HT-29 (cell line): Measurements from ENCODE around the gene ZC3H12C. TPM values are rescaled to one million over a fixed set of nuclear protein-coding genes. Genes with fewer than 3 reads are reported as not detected.
A peak's percentile ranks its signal among the peaks of the same experiment; 100 is the strongest.
"Not testable (repeated sequence)": the region's sequence is repeated elsewhere in the genome, so short reads cannot be mapped to it uniquely, and the experiment has no call there.

Experiments used
- DNase-seq: peaks from one replicate; pipeline ENCODE4 v3.0.0-alpha.2; 2015; ENCODE audit warnings: low spot score
- total RNA-seq: library from RNA; depleted of rRNA; stranded (reverse); fragments of >200 nt; shearing (Covaris generic); gene quantifications from 2 replicates; pipeline ENCODE4 v1.2.3, GENCODE V29; 2014; rRNA removed

Gene ZC3H12C
- total RNA-seq: 0.43 and 0.55 TPM in 2 replicates

DNA sequence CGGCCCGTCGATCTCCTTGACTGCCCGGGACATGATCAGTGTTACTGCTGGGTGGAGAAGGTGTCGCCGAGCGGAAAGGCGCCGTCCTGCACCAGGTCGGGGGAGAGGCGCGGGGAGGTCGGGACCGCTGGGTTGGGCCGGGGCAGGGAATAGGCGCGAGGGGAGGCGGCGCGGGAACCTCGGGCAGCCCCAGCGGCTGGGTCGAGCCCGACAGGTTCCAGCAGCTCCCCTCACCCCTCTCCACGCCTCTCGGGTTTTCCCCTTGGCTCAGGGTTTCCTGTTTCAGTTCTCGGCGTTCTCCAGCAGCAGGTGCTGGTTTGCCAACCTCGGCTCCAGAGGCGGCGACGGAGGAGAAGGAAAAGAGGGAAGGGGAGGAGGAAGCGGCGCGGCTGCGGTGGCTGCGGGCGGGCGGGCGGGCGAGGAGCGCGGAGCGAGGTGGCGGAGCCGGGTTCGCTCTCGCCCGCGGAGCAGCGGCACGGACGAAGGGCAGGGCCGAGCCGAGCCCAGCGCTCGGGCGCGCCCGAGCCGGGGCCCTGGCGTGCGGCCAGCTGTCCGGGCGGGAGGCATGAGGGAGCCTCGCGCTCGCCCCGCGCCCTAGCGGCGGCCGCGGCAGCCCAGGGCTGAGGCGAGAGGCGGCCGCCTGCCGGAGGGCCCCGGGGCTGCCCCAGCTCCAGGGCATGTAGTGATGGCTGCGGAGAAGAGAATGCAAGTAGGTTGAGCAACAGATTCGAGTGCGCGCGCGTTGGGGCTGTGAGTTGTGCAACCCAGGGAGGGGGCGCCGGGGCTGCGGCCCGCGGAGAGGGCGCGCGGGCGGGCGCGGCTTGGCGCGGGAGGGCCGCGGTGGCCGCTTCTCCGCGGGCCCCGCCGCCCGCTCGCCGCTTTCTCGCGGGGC, at the start of gene ZC3H12C:
TSS of gene ZC3H12C (plus strand) at position 878 of the 892 bp plus-strand sequence. CDS start 20 bp downstream, outside the sequence.
- peak; percentile 82 for DNase-seq

GRCh38 chr11:110044226-110044968, 48.8 kb upstream of the ZC3H12C start:
- DNase-seq: no peak

GRCh38 chr11:110046775-110047380, 46.3 kb upstream of the ZC3H12C start:
- DNase-seq: no peak

DNA sequence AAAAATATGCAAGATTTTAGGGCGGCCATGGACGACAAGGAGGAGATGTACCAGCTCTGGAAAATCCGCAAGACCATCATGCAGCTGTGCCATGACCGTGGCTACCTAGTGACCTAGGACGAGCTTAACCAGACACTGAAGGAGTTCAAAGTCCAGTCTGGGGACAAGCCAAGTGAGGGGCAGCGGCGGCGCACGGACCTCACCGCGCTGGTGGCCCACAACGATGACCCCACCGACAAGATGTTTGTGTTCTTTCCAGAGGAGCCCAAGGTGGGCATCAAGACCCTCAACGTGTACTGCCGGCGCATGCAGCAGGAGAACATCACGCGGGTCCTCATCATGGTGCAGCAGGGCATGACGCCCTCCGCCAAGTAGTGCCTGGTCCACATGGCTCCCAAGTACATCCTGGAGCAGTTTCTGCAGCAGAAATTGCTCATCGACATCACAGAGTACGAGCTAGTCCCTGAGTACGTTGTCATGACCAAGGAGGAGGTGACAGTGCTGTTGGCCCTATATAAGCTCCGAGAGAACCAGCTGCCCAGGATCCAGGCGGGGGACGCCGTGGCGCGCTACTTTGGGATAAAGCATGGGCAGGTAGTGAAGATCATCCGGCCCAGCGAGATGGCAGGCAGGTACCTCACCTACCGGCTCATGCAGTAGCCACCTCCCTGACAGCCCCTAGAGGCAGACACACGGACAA, 43.5 kb upstream of the ZC3H12C start:
- DNase-seq: no peak

DNA sequence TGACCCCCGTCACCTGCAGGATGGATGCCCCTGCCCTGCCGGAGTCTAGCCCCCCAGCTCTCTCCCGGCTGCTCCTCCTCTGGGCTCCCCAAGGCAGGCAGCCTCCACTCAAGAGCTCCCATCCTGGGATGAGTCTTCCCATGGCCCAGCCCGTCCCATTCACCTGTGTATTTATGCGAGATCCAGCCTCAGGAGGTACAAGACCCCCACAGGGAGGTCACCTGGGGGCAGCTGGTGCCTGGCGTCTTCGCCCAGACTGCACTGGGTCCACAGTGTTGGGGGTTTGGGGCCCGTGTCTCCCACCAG, 43.0 kb upstream of the ZC3H12C start:
- no peak for DNase-seq

DNA sequence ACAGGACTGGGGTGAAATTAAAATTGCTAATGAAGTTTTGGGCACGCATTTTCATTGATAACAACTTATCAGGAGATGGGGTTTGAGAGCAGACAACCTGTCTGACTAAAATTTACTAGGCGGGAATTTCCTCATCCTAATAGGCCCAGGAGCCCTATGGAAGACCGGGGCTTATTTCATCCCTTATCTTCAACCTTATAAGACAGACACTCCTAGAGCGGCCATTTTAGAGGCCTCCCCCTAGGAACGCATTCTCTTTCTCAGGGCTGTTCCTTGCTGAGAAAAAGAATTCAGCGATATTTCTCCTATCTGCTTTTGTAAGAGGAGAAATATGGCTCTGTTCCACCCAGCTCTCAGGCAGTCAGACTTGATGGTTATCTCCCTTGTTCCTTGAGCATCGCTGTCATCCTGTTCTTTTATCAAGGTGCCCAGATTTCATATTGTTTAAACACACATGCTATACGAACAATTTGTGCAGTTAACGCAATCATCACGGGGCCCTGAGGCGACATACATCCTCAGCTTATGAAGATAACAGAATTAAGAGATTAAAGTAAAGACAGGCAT, 39.3 kb upstream of the ZC3H12C start:
- no peak for DNase-seq

- DNase-seq: no peak
Observed at GRCh38 chr11:110056956-110057355, 36.2 kb upstream of the ZC3H12C start.

GRCh38 chr11:110059706-110060463, 33.3 kb upstream of the ZC3H12C start:
- DNase-seq: no peak

GRCh38 chr11:110061296-110061695, 31.9 kb upstream of the ZC3H12C start:
- DNase-seq: no peak

GRCh38 chr11:110062247-110062646, 30.9 kb upstream of the ZC3H12C start:
- no peak for DNase-seq

DNA sequence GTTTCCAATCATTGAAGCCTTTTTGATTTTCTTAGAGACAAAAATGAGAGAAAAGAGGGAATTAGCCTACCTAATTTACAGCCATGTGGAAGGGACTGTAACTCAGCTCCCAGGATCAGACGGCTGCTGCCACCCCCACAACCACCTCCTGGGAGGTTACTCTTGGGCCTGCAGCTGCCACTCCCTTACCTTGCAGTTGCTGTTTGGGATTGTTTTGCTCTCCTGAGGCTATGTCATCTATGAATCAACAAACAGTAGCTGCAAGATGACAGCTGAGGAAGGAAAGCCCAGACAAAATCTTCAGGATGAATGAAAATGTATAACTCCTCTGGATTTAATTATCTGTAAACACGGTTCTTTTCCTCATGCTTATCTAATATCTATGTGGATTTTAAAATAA, 28.0 kb upstream of the ZC3H12C start:
- no peak for DNase-seq

DNA sequence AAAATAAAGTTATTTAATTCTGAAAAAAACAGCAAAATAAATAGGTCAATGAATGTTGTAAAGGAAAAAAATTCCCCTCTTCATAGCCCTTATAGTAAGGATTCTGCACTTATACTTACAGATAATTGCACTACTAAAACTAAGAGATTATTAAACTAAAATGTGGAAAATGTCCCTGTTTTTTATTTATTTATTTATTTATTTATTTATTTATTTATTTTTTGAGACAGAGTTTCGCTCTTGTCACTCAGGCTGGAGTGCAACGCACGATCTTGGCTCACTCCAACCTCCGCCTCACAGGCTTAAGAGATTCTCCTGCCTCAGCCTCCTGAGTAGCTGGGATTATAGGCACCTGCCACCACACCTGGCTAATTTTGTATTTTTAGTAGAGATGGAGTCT, 25.2 kb upstream of the ZC3H12C start:
- not testable (repeated sequence) for DNase-seq

- peak; percentile 63 for DNase-seq
Observed at GRCh38 chr11:110069158-110069737, 23.9 kb upstream of the ZC3H12C start.

GRCh38 chr11:110070176-110070575, 23.0 kb upstream of the ZC3H12C start:
- no peak for DNase-seq

DNA sequence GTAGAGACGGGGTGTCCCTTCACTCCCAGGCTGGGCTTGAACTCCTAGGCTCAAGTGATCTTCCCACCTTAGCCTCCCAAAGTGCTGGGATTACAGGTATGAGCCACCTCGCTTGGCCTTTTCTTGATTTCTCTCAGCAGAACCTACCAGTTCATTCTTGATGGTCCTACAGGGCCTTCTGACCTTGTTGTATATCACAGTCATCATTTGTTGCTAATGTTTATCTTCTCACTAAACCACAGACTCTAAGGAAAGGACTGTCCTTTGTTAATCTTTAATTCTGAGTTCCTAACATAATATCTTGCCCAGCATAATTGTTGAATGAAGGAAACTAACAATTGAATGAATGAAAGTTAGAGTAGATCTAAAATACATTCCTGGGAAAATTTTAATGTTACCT, 22.0 kb upstream of the ZC3H12C start:
- DNase-seq: no peak

DNA sequence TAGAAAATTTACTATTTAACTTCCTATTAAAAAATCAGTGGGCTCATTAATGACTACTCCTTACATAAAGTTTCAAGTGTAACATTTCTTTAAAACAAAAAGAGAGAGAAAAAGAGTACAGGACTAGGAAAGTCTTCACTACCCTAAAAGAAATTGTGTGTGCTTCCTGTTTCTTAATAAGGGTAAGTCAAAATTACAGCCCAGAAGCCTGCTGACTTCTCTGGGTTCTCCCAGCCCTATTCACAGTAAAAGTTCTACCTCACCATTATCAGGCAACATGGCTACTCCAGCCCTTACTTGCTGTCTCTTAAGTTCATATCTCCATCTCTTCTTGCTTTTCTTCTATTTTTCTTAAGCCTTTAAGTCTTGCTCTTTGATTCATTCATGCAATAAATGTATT, 20.3 kb upstream of the ZC3H12C start:
- no peak for DNase-seq

- no peak for DNase-seq
Observed at GRCh38 chr11:110074499-110074898, 18.7 kb upstream of the ZC3H12C start.

DNA sequence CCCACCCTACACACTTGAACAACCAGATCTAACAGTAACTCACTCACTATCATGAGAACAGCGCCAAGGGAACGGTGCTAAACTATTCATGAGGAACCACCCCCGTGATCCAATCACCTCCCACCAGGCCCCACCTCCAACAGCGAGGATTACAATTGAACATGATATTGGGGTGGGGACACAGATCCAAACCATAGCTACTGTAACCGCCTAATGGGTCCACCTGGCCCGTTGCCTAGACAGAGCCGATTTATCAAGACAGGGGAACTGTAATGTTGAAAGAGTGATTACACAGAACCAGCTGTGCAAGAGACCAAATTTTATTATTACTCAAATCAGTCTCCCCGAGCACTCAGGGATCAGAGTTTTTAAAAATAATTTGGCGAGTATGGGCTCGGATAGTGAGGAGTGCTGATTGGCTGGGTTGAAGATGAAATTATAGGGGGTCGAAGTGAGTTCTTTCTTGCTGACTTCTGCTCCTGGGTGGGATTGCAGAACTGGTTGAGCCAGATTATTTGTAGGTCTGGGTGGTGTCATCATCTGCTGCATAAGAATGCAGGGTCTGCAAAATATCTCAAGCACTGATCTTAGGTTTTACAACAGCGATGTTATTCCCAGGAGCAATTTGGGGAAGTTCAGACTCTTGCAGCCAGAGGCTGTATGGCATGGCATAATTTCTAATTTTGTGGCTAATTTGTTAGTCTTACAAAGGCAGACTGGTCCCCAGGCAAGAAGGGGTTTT, 17.9 kb upstream of the ZC3H12C start:
- DNase-seq: no peak

- no peak for DNase-seq
Observed at GRCh38 chr11:110075847-110076208, 17.4 kb upstream of the ZC3H12C start.
